ENCODE results near the gene SLC12A9.

Gene SLC12A9

DNA sequence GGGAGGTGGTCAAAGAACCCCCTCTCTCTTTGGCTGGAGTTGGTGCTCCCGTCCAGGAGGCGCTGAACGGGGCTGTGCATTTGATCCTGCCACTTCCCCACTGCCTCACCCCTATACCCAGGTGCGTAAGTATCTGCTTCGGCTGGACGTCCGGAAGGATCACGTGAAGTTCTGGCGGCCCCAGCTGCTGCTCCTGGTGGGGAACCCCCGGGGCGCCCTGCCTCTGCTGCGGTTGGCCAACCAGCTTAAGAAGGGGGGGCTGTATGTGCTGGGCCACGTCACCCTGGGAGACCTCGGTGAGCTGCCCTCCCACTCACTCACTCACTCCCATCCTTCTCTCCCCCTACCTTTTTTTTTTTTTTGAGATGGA, 9.1 kb downstream of the SLC12A9 start:
- DNase-seq (ENCODE audit: low spot score) = no peak
- in situ Hi-C loops (cut with MboI; ENCODE audit: low sequenced_read_pairs, unreplicated experiment) = loop anchor here (25.0 kb wide), 1 partner anchor 399 kb away; the partner anchor contains the start of gene SPACDR
- TF ChIP-seq CTCF (IDR thresholded peaks at IDR 0.05; ENCODE audit: borderline replicate concordance, control extremely low read depth, extremely low read depth, insufficient read depth, missing control alignments) = no peak

DNA sequence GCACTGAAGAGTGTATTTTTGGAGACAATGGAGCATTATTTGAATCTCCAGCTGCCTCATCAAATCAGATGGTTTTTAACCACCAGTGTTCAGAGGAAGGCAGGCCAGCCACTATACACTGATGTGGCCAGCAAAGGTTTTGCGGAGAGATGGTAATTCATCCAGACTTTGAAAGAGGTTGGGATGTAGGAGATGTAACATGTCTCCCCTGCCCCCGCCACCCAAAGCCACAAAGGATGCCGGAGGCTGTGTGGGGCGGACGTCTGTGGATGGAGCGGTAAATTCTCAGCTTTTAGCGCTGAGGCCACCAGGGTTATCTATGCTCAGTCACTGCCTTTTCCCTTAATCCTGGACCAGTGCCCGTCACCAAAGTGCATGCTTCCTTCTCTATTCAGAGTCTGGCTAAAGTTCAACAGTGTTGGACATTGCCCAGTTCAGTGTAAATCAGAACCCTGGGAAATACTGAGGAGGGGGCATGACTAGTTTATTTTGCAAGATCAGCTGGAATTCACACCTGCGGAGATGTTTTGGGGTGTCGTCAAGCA, 11.0 kb downstream of the SLC12A9 start:
- TF ChIP-seq CTCF (IDR thresholded peaks at IDR 0.05; ENCODE audit: borderline replicate concordance, control extremely low read depth, extremely low read depth, insufficient read depth, missing control alignments) = no peak
- in situ Hi-C loops (cut with MboI; ENCODE audit: low sequenced_read_pairs, unreplicated experiment) = loop anchor here (25.0 kb wide), 1 partner anchor 401 kb away; the partner anchor contains the start of gene SPACDR

DNA sequence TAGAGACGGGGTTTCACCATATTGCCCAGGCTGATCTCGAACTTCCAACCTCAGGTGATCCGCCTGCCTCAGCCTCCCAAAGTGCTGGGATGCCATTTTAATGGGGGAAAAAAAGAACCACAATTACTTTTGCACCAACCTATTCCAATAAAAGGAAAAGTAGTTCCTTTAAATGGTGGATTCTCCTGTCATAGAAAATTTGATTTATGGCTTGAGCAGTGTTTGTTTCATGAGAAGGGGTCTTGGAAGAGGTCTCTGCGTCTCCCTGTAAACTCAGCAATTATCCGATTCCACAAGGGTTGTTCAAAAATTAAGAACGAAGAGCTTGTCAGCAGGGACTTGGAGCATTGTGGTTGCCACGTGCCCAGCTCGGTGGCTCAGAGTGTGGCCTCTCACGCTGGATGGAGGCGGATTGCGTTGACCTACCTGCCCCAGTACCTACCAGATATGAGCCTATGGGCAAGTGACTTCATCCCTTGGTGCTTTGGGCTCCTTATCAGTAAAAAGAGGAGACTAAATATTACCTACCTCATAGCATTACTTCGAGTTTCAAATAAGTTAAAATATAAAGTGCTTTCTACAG, 11.8 kb downstream of the SLC12A9 start:
- DNase-seq (ENCODE audit: low spot score) = no peak
- in situ Hi-C loops (cut with MboI; ENCODE audit: low sequenced_read_pairs, unreplicated experiment) = loop anchor here (25.0 kb wide), 1 partner anchor 402 kb away; the partner anchor contains the start of gene SPACDR
- no peak for TF ChIP-seq CTCF (IDR thresholded peaks at IDR 0.05; ENCODE audit: borderline replicate concordance, control extremely low read depth, extremely low read depth, insufficient read depth, missing control alignments)

More for the DNA sequence above, 11.0 kb downstream of the SLC12A9 start:
- DNase-seq (ENCODE audit: low spot score) = no peak

DNA sequence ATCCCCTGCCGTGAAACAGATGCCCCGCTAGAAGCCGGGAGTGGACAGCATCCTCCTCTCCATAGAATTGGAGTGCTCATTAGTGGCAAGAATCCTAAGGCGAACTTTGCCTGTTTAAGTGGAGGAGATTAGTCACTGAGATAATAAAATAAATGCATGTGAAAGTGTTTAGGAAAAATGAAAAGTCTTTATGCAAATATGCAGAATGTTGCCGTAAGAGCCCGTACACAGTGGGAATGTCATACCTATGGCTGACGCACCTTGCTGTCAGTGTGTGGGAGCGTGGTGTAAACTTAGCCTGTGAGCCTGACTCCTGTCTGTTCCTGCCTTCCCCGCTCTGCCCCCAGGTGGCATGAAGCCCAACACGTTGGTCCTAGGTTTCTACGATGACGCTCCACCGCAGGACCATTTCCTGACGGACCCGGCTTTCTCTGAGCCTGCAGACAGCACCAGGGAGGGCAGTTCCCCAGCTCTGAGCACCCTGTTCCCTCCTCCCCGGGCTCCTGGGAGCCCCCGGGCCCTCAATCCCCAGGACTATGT, 12.9 kb downstream of the SLC12A9 start:
- TF ChIP-seq CTCF (IDR thresholded peaks at IDR 0.05; ENCODE audit: borderline replicate concordance, control extremely low read depth, extremely low read depth, insufficient read depth, missing control alignments) = no peak
- in situ Hi-C loops (cut with MboI; ENCODE audit: low sequenced_read_pairs, unreplicated experiment) = loop anchor here (25.0 kb wide), 1 partner anchor 403 kb away; the partner anchor contains the start of gene SPACDR
- DNase-seq (ENCODE audit: low spot score) = no peak

DNA sequence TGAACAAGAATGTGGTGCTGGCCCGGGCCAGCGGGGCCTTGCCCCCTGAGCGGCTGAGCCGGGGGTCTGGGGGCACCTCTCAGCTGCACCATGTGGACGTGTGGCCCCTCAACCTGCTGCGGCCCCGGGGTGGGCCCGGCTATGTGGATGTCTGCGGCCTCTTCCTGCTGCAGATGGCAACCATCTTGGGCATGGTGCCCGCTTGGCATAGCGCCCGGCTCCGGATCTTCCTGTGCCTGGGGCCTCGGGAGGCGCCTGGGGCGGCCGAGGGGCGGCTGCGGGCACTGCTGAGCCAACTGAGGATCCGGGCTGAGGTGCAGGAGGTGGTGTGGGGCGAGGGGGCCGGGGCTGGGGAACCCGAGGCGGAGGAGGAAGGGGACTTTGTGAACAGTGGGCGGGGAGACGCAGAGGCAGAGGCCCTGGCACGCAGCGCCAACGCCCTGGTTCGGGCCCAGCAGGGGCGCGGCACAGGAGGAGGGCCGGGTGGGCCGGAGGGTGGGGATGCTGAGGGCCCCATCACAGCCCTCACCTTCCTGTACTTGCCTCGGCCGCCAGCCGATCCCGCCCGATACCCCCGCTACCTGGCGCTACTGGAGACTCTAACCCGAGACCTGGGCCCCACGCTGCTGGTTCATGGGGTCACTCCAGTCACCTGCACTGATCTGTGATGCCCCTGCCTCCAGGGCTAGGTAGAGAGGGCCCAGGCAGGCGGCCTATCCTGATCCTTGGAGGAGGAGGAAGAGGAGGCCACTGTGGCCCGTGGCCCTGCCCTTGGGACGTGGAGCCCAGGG, 13.6 kb downstream of the SLC12A9 start:
- in situ Hi-C loops (cut with MboI; ENCODE audit: low sequenced_read_pairs, unreplicated experiment) = loop anchor here (25.0 kb wide), 1 partner anchor 404 kb away; the partner anchor contains the start of gene SPACDR
- no peak for TF ChIP-seq CTCF (IDR thresholded peaks at IDR 0.05; ENCODE audit: borderline replicate concordance, control extremely low read depth, extremely low read depth, insufficient read depth, missing control alignments)
- no peak for DNase-seq (ENCODE audit: low spot score)

DNA sequence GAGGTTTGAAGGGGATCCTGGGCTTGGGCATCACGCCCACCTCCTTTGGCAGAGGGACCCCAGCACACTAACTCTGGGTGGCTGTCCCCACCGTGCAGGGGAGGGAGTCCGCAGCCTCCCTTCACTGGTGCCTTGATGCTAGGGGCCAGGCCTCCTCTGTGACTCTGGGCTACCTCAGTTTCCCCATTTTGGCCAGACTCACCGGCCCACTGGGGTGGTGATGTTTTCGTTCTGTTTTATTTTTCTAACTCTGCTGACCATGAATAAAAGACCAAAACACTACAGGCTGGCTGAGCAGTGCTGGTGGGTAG, 14.2 kb downstream of the SLC12A9 start:
- in situ Hi-C loops (cut with MboI; ENCODE audit: low sequenced_read_pairs, unreplicated experiment) = loop anchor here (25.0 kb wide), 1 partner anchor 404 kb away; the partner anchor contains the start of gene SPACDR
- no peak for TF ChIP-seq CTCF (IDR thresholded peaks at IDR 0.05; ENCODE audit: borderline replicate concordance, control extremely low read depth, extremely low read depth, insufficient read depth, missing control alignments)
- no peak for DNase-seq (ENCODE audit: low spot score)

All from GM13976 (cell line).